Adrenal gland (tissue), 12 donors: ENCODE data around the gene SLC9B1. TPM values are rescaled to one million over a fixed set of nuclear protein-coding genes. Genes with fewer than 3 reads are reported as not detected.

Source experiments
- DNase-seq, 7 donors: peaks; one replicate each; pipeline ENCODE4 v3.0.0-alpha.2; 2019 to 2020
- H3K27ac ChIP-seq, 5 donors: fragments of 200-600 bp; sonication (generic) in 4 of 5; 1 replicate in 3 of 5; 2 replicates in 2 of 5; pipeline versions ENCODE4 v1.5.1 to v1.8.0; 2016 to 2020; ENCODE audit warnings: mild to moderate bottlenecking in 1 of 5
- H3K27me3 ChIP-seq: fragments of 200-600 bp; 2 replicates; pipeline ENCODE4 v1.8.0; 2021
- H3K36me3 ChIP-seq, 2 donors: fragments of 200-600 bp; replicated peaks in 1 of 2; 1 replicate in 1 of 2; 2 replicates in 1 of 2; pipeline versions ENCODE4 v1.5.1 to v1.8.0; 2018 to 2022
- H3K4me1 ChIP-seq, 2 donors: fragments of 200-600 bp; replicated peaks in 1 of 2; 1 replicate in 1 of 2; 2 replicates in 1 of 2; pipeline versions ENCODE4 v1.5.1 to v1.8.0; 2018 to 2021
- H3K4me3 ChIP-seq, 4 donors: fragments of 200-600 bp; sonication (generic) in 3 of 4; one replicate each; pipeline ENCODE4 v1.5.1; 2016 to 2018
- H3K9me3 ChIP-seq, 3 donors: fragments of 200-600 bp; sonication (generic) in 1 of 3; replicated peaks in 1 of 3; 1 replicate in 2 of 3; 2 replicates in 1 of 3; pipeline versions ENCODE4 v1.5.1 to v1.8.0; 2016 to 2021
- CTCF ChIP-seq, 6 experiments: fragments of 450-650 bp in 4 of 6; fragments of 200-600 bp in 2 of 6; sonication (generic) in 1 of 6; IDR thresholded peaks; 1 replicate in 5 of 6; 2 replicates in 1 of 6; pipeline versions ENCODE4 v1.5.1 to v1.8.0; 2016 to 2021; ENCODE audit warnings: antibody characterized with exemption in 6 of 6, mild to moderate bottlenecking in 2 of 6, moderate library complexity in 1 of 6
- POLR2A ChIP-seq, 2 donors: fragments of 450-650 bp; IDR thresholded peaks; one replicate each; pipeline ENCODE4 v1.6.1; 2017; ENCODE audit warnings: antibody characterized with exemption in 2 of 2, mild to moderate bottlenecking in 2 of 2, moderate library complexity in 1 of 2
- WGBS, 4 donors: extraction: QIAGEN DNeasy Blood & Tissue Kit in 2 of 4; methylation state at CpG; one replicate each; pipeline versions ENCODE4 v1.1.5 to v1.1.7; 2013 to 2017; 5-methylcytosine and 5-hydroxymethylcytosine counted together
- intact Hi-C, 2 donors: fragments of 100-400 bp; cut with DNase I; formaldehyde crosslinking; loops; one replicate each; pipeline versions ENCODE4 v1.14.1 to v1.15.0; 2022 to 2023
- polyA plus RNA-seq, 3 donors: library from polyadenylated mRNA; stranded (reverse); fragments of 200-250 nt in 2 of 3; fragments of 350-450 nt in 1 of 3; fragmentation: Illumina TruSeq in 1 of 3; extraction: RNeasy Lipid Tissue Mini Kit (QIAGEN cat#74804) in 1 of 3; gene quantifications; one replicate each; pipeline ENCODE4 v1.2.3, GENCODE V29; 2013 to 2014
- total RNA-seq, 9 donors: library from RNA; depleted of rRNA in 4 of 9; stranded (reverse); fragments of >200 nt in 4 of 9; fragments of 120-200 nt in 1 of 9; fragmentation: NEBNext Ultra II Directional in 1 of 9; extraction: Animal tissue kit (Norgen Biotek cat#: 25700) in 1 of 9; gene quantifications; one replicate each; pipeline versions ENCODE4 v1.1.0 to v1.2.4, GENCODE V29; 2013 to 2023
- donor health status: healthy with polysubstance abuse.
- donor health status: Bipolar disorder and iron deficiency.
- donor health status: DM: yes; HTN: yes; CAD: no.
- donor health status: DM: no; HTN: no; CAD: no.
- donor health status: DM: no; HTN: no; CAD: no.
- donor health status: DM: yes; HTN: yes; CAD: no.

SLC9B1 gene
- total and polyA plus RNA-seq, 12 donors = 0.32 to 3.3 (median 1.5) TPM; not detected in 1

GRCh38 chr4:103054030-103054429 is 34.5 kb upstream of the SLC9B1 start:
- 93 to 100% (median 94%) methylated on average over 3 of the region's 3 CpGs for WGBS, 4 donors
- Histone ChIP-seq H3K4me1 (no peaks in the 10 kb centered on the region), H3K27me3 (no peaks in the 10 kb centered on the region), H3K4me3 (no peak overlapping the region), H3K36me3 (no peaks in the 10 kb centered on the region), H3K9me3 (no peaks in the 10 kb centered on the region), H3K27ac (no peak overlapping the region)
- no peak for TF ChIP-seq CTCF (IDR thresholded peaks at IDR 0.05)
- TF ChIP-seq POLR2A (IDR thresholded peaks at IDR 0.05) = no peak
- DNase-seq = no peak
- intact Hi-C loops = no loop called here

GRCh38 chr4:103052779-103053178 is 33.3 kb upstream of the SLC9B1 start:
- no peaks in the 10 kb centered on the region for H3K4me1 ChIP-seq
- no peaks in the 10 kb centered on the region for H3K36me3 ChIP-seq
- no peak for DNase-seq
- no peaks in the 10 kb centered on the region for H3K27me3 ChIP-seq
- TF ChIP-seq POLR2A (IDR thresholded peaks at IDR 0.05) = no peak
- TF ChIP-seq CTCF (IDR thresholded peaks at IDR 0.05) = no peak
- H3K27ac ChIP-seq = no peak overlapping the region
- intact Hi-C loops = no loop called here
- H3K9me3 ChIP-seq = no peaks in the 10 kb centered on the region
- H3K4me3 ChIP-seq = no peak overlapping the region
- 82 to 91% (median 87%) methylated on average over 3 of the region's 3 CpGs for WGBS, 4 donors

GRCh38 chr4:103052145-103052544 is 32.6 kb upstream of the SLC9B1 start:
- H3K4me1 ChIP-seq = no peaks in the 10 kb centered on the region
- no peak overlapping the region for H3K4me3 ChIP-seq
- intact Hi-C loops = no loop called here
- H3K9me3 ChIP-seq = no peaks in the 10 kb centered on the region
- H3K36me3 ChIP-seq = no peaks in the 10 kb centered on the region
- TF ChIP-seq POLR2A (IDR thresholded peaks at IDR 0.05) (no peak), CTCF (IDR thresholded peaks at IDR 0.05) (no peak)
- 94 to 99% (median 98%) methylated on average over 3 of the region's 3 CpGs for WGBS, 4 donors
- DNase-seq = no peak
- H3K27ac ChIP-seq = no peak overlapping the region
- no peaks in the 10 kb centered on the region for H3K27me3 ChIP-seq

- Histone ChIP-seq H3K27ac (no peak overlapping the region), H3K36me3 (no peaks in the 10 kb centered on the region), H3K27me3 (no peaks in the 10 kb centered on the region), H3K9me3 (no peaks in the 10 kb centered on the region), H3K4me1 (no peaks in the 10 kb centered on the region), H3K4me3 (no peak overlapping the region)
- 57 to 61% (median 59%) methylated on average over 2 of the region's 2 CpGs for WGBS, 4 donors
- intact Hi-C loops = no loop called here
- no peak for DNase-seq
- no peak for TF ChIP-seq CTCF (IDR thresholded peaks at IDR 0.05)
- TF ChIP-seq POLR2A (IDR thresholded peaks at IDR 0.05) = no peak
These were observed 31.4 kb upstream of the SLC9B1 start for GRCh38 chr4:103050736-103051436.
